ENCODE data around the gene NEDD4L. TPM values are rescaled to one million over a fixed set of nuclear protein-coding genes. Genes with fewer than 3 reads are reported as not detected.

The NEDD4L gene
- total RNA-seq, 1 donor from 2014 or later, result 15.6 TPM

GRCh38 chr18:58128381-58129374 is 84.7 kb downstream of the NEDD4L start:
- Histone ChIP-seq H3K27ac (no peak overlapping the region), H3K9me3 (no peaks in the 10 kb centered on the region), H3K36me3 (no peaks in the 10 kb centered on the region), H3K27me3 (no peaks in the 10 kb centered on the region), H3K4me1 (no peaks in the 10 kb centered on the region), H3K4me3 (no peak overlapping the region)
- intact Hi-C loops (cut with DNase I), result no loop called here
- TF ChIP-seq CTCF (IDR thresholded peaks at IDR 0.05), result no peak
- DNase-seq (ENCODE audit: low spot score in 2 of 2), result no peak

DNA sequence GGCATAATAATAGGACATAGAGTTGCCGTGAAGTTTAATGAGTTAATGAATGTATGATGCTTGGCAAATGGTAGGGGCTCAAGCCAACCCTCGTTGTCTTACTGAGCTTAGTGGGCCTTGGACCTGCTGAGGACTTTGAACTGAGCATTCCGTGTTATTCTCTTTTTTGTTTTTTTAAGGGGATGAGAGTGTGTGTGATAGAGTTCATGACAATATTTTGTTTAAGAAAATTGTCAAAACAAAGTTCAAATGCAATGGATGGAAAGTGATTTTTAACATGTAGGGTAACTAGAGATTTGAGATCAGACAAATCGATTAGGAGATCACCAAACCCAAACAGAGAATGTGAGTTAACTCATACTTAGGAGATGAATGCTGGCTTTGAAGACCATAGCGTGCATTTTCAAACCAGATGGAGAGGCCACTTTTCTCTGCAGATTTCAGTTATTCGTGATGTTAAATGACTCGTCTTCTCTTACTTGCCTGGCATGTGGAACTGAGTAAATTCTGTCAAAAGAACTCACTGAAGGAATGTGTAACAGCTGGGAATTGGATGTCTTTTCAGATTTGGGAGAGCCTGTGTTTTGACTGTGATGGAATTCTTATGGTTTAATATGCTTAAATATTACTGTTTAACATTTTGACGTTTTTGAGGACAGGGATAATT is 88.7 kb downstream of the NEDD4L start:
- DNase-seq (ENCODE audit: low spot score in 2 of 2), result no peak
- Histone ChIP-seq H3K4me3 (no peak overlapping the region), H3K27me3 (no peaks in the 10 kb centered on the region), H3K9me3 (no peaks in the 10 kb centered on the region), H3K36me3 (no peaks in the 10 kb centered on the region), H3K4me1 (no peaks in the 10 kb centered on the region), H3K27ac (no peak overlapping the region)
- TF ChIP-seq CTCF (IDR thresholded peaks at IDR 0.05), result no peak
- intact Hi-C loops (cut with DNase I), result no loop called here

- TF ChIP-seq CTCF (IDR thresholded peaks at IDR 0.05), result no peak
- Histone ChIP-seq H3K4me1 (no peaks in the 10 kb centered on the region), H3K4me3 (no peak overlapping the region), H3K27me3 (no peaks in the 10 kb centered on the region), H3K36me3 (no peaks in the 10 kb centered on the region), H3K27ac (no peak overlapping the region), H3K9me3 (no peaks in the 10 kb centered on the region)
- intact Hi-C loops (cut with DNase I), result loop anchor here (5.0 kb wide), 1 partner anchor 93 kb away; the partner anchor contains the start of gene NEDD4L
- DNase-seq (ENCODE audit: low spot score in 2 of 2), result no peak
Observed at GRCh38 chr18:58135183-58135641, 91.2 kb downstream of the NEDD4L start.

DNA sequence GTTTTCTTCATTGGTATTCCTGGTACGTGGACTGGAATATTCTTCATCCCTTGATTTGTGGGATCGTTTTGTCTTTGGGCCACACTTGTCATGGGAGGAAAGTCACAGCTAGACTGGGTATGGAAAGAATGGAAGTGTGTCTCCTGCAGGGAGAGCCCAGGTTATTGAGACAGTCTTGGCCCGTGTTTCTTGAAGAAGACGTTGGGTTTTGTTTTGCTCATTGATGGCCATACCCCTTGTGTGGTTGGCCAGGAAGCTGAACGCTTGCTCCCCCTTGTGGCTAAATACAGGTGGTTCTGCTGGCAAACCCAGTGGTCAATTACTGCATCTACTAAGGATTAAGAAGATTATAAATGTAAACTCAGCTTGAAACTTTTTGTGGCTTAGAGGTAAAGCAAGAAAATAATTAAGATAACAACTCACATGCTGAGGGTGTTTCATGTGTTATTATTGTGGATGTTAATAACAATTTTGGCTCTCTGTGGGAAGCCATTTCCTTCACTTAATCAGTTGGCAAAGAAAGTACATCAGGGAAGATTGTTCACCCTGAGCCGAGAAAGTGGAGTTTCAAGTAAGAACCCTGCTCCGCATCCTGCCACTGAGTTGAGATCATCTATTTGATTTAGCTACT is 91.8 kb downstream of the NEDD4L start:
- H3K27me3 ChIP-seq, result no peaks in the 10 kb centered on the region
- peak in 1 of 2 donors; percentile 68 for DNase-seq (ENCODE audit: low spot score in 2 of 2)
- no peaks in the 10 kb centered on the region for H3K36me3 ChIP-seq
- intact Hi-C loops (cut with DNase I), result loop anchor here (5.0 kb wide), 1 partner anchor 94 kb away; the partner anchor contains the start of gene NEDD4L
- no peak overlapping the region for H3K4me3 ChIP-seq
- H3K27ac ChIP-seq, result no peak overlapping the region
- H3K9me3 ChIP-seq, result no peaks in the 10 kb centered on the region
- peak; percentile 47 to 72 (median 65) for TF ChIP-seq CTCF (IDR thresholded peaks at IDR 0.05)
- no peaks in the 10 kb centered on the region for H3K4me1 ChIP-seq

GRCh38 chr18:58136879-58137278 is 92.9 kb downstream of the NEDD4L start:
- Histone ChIP-seq H3K4me3 (no peak overlapping the region), H3K4me1 (no peaks in the 10 kb centered on the region), H3K9me3 (no peaks in the 10 kb centered on the region), H3K36me3 (no peaks in the 10 kb centered on the region), H3K27ac (no peak overlapping the region), H3K27me3 (no peaks in the 10 kb centered on the region)
- TF ChIP-seq CTCF (IDR thresholded peaks at IDR 0.05), result no peak
- intact Hi-C loops (cut with DNase I), result loop anchor here (5.0 kb wide), 1 partner anchor 95 kb away; the partner anchor contains the start of gene NEDD4L
- DNase-seq (ENCODE audit: low spot score in 2 of 2), result no peak

Data from ascending aorta (tissue), 2 donors.